NCI-H526 (cell line): ENCODE results near the gene LRRFIP1.
A peak's percentile ranks its signal among the peaks of the same experiment; 100 is the strongest.
"Not testable (repeated sequence)": the region's sequence is repeated elsewhere in the genome, so short reads cannot be mapped to it uniquely, and the experiment has no call there.

Experiments
- DNase-seq, 2 experiments: peaks; one replicate each; lab custom pipeline; 2025; lab: John Stamatoyannopoulos, UW

LRRFIP1 gene

GRCh38 chr2:237688541-237688940, 61.2 kb downstream of the LRRFIP1 start:
- not testable (repeated sequence) for DNase-seq

- no peak for DNase-seq
These were observed 62.1 kb downstream of the LRRFIP1 start for GRCh38 chr2:237689336-237690131.

GRCh38 chr2:237691029-237691907, 63.9 kb downstream of the LRRFIP1 start:
- peak; percentile 75 to 77 for DNase-seq

GRCh38 chr2:237691908-237692600, 64.7 kb downstream of the LRRFIP1 start:
- peak; percentile 65 to 99 for DNase-seq

DNA sequence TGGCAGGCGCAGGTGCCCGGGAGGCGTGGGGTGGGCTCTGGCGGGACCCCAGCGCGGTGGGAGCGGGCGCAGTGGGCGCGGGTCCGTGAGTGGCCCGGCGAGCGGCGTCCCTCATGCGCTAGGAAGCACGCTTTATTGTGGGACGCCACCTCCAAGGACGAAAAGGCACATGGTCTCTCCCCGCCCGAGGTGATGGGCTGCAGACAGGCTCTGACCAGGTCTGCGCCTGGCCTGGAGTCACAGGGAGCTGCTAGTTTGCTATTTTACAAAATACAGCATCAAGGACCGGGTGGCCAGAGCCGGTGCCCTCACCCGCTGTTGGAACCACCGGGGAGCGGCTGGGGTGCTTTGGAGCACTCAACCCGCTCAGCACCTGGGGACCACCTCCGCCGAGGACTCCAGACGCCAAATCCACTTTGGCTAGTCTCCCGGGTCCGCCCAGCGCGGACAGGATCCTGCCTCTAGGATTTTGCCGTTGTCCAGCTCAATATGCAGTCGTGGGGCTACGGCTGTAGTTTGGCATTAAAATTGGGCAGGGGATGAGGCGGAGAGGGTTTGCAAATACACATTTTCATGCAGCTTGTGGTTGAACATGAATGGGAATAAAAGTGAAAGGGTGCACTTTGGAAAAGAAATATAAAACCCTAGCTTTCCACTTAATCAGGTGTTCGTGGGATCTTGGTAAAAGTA, 65.4 kb downstream of the LRRFIP1 start:
- DNase-seq = peak; percentile 47 to 71

DNA sequence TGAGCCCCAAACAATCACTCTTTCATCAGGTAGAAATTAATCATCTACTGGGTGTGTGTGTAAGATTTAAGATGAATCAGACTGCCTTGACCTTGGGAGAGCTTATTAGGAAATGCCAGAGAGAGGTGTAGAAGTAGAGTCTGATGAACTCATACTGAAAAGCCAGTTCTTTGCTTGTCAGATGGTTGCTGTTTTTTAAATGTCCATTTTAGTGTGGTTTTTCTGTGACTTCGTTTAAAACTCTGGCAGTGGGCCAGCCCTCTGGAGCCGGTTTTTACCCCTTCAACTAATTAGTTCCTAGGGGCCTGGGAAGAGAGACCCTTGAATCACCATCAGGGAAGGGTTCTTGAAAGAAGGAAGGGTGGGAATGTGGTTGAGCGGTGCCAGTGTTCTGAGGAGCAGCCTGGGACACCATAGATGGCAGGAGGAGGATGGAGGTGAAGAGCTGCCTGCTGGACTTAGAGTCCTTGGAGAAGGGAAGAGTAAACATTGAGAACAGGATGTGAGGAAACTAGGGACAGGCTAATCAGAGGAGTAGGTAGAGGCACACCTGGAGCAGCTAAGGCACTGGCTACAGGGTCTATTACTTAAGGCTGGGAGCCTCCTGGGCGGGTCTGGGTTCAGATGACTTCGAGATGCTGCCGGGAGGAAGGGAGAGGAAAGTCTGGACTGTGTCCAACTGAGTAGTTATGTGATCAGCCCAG, 66.1 kb downstream of the LRRFIP1 start:
- no peak for DNase-seq

- DNase-seq = no peak
These were observed 67.2 kb downstream of the LRRFIP1 start for GRCh38 chr2:237694415-237695194.

- DNase-seq = no peak
These were observed 67.9 kb downstream of the LRRFIP1 start for GRCh38 chr2:237695201-237695780.

- DNase-seq = no peak
These were observed 69.1 kb downstream of the LRRFIP1 start for GRCh38 chr2:237696461-237696860.

DNA sequence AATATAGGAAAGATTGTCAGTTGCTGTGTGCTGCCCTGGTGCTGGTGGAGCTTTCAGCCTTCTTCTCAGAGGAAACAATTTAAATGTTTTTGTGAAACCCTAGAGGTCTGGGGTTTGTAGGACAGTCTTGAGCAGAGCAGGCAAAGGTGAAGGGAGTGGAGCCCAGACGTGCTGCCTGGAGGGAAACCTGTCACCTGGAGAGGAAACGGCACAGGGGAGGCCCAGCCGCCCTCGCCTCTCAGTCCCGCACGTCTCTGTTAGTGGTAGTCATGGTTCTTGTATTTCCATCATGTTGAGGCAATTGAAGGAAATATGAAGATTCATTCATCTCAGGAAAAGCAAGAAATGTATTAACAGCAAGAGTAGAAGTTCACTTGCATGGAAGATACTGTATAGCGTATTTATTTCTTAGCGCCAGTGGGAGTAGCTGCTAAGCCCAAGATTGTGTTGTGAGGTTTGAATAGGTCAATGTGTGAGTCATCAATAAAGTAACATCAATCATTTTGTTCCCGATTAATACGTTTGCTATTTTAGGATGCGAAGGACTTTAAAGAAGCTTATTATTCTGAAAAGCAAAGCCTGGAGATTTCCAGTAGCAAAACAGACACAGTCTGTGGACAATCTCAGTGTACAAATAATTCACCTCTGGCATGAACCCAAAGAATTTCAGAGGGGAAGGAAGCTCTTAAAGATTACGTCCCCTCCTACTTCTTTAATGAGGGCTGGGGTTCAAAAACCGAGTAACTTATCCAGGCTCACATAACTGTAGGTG, 70.4 kb downstream of the LRRFIP1 start:
- DNase-seq = no peak

DNA sequence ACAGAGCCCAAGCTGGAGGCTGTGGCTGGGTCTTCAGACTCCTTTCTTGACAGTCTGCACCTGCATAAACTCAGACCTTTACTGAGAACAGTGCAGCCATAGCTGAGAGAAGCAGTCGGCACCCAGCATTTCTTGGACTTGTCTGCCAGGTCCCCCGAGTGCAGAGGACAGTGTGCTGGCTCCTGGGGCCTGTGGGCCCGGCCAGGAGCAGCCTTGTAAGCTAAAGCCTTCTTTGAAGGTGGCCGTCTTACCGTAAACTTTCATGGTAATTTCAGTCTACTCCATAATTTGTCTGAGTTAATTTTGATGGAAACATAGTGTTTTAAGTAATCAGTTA, 70.9 kb downstream of the LRRFIP1 start:
- DNase-seq = no peak

- no peak for DNase-seq
These were observed 72.6 kb downstream of the LRRFIP1 start for GRCh38 chr2:237699870-237700511.

DNA sequence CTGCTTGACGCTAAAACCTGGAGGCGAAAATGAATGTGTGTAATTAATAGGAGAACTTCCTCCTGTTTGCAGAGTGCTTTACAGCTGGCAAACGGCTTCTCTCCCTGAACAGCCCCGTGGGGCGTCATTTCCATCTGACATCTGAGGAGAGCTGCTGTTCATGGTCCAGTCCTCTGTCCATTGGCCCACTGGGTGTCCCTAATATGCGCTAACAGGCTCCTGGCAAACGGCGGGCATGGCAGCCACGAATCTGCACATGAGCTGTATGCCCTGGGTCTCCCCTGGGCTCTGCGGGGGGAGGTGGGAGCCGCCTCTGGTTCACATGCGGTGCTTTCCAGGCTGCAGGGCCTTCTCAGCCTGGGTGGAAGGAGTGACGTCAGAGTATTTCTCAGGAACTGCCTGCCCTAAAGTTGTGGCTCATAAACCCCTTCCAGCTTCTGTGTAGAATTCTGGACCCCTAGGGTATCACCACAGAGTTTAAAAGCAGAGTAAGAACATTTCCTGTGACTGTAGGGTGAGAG, 73.2 kb downstream of the LRRFIP1 start:
- DNase-seq = peak; percentile 34 to 58

- DNase-seq = no peak
These were observed 73.9 kb downstream of the LRRFIP1 start for GRCh38 chr2:237701033-237701858.

DNA sequence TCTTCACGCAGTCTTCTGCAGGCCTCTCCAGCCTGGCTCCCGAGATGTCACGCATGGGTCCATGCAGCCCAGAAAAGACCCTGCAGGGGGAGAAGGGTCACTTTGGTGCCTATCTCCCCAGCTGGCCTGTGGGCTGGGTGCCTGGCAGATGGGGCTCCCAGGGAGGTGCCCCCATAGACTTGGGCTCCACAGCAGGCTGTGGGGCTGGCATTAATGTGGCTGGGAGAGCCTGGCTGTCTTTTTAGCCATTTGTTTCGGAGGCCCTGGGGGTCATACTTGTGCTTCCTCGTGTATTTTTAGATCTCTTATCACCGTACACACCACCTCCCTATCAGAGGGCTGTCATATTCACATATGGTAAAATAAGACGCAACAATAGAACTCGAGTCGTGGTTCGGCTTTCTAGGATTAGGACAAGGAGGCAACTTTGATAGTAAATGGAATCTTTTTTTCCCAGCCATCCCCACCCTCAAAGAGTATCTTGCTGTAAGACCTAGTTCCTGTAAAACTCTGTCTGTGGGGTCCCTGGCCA, 74.5 kb downstream of the LRRFIP1 start:
- DNase-seq = no peak

GRCh38 chr2:237702441-237703391, 75.3 kb downstream of the LRRFIP1 start:
- DNase-seq = no peak
